Measurements from ENCODE around the gene RINL. TPM values are rescaled to one million over a fixed set of nuclear protein-coding genes. Genes with fewer than 3 reads are reported as not detected.

Gene RINL
- total RNA-seq, 1 experiment from 2014 or later, result 5.7 TPM

DNA sequence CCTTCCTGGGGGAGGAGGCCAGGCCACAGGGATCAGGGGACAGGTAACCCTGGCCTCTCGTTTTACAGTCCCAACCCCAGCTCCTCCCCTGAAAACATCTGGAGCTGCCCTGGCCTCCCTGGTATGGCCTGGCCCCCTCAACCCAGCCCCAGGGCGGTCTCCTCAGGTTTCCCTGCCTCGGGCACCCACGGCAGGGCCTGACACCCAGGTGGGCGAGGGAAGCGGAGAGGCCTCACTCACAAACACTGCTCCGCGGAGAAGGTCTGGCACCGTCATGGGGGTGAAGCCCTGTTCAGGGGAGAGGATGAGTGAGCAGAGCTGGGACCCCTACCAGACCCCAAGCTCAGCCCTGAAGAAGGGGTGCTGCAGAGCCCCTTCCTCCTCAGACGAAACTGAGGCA, 40.5 kb upstream of the RINL start:
- TF ChIP-seq, protein P1, sequence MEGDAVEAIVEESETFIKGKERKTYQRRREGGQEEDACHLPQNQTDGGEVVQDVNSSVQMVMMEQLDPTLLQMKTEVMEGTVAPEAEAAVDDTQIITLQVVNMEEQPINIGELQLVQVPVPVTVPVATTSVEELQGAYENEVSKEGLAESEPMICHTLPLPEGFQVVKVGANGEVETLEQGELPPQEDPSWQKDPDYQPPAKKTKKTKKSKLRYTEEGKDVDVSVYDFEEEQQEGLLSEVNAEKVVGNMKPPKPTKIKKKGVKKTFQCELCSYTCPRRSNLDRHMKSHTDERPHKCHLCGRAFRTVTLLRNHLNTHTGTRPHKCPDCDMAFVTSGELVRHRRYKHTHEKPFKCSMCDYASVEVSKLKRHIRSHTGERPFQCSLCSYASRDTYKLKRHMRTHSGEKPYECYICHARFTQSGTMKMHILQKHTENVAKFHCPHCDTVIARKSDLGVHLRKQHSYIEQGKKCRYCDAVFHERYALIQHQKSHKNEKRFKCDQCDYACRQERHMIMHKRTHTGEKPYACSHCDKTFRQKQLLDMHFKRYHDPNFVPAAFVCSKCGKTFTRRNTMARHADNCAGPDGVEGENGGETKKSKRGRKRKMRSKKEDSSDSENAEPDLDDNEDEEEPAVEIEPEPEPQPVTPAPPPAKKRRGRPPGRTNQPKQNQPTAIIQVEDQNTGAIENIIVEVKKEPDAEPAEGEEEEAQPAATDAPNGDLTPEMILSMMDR (conservative IDR thresholded peaks at IDR 0.05; ENCODE audit: low read depth, low read length), result no peak
- Histone ChIP-seq H3K27ac (ENCODE audit: low read depth, low read length, poor library complexity, severe bottlenecking) (no peak overlapping the region), H3K36me3 (ENCODE audit: insufficient read depth, low read length, poor library complexity, severe bottlenecking) (peaks cover 5% of the 10 kb centered on the region), H3K27me3 (replicated peaks; ENCODE audit: insufficient read depth, low read depth, low read length, poor library complexity) (no peaks in the 10 kb centered on the region), H3K4me1 (ENCODE audit: insufficient read depth, low read length, poor library complexity, severe bottlenecking) (no peaks in the 10 kb centered on the region), H3K9me3 (ENCODE audit: low read depth, low read length, poor library complexity, severe bottlenecking) (no peaks in the 10 kb centered on the region), H3K4me3 (ENCODE audit: low read depth, low read length, poor library complexity, severe bottlenecking) (no peak overlapping the region)
- ChIA-PET CTCF (no interaction called here), POLR2A (ENCODE audit: low non-redundant PET) (no interaction called here)
- no peak for DNase-seq (ENCODE audit: low spot score)
- BruUV-seq (replicated peaks), result no TSS peak
- intact Hi-C loops (cut with micrococcal nuclease; ENCODE audit: unreplicated experiment), result no loop called here

DNA sequence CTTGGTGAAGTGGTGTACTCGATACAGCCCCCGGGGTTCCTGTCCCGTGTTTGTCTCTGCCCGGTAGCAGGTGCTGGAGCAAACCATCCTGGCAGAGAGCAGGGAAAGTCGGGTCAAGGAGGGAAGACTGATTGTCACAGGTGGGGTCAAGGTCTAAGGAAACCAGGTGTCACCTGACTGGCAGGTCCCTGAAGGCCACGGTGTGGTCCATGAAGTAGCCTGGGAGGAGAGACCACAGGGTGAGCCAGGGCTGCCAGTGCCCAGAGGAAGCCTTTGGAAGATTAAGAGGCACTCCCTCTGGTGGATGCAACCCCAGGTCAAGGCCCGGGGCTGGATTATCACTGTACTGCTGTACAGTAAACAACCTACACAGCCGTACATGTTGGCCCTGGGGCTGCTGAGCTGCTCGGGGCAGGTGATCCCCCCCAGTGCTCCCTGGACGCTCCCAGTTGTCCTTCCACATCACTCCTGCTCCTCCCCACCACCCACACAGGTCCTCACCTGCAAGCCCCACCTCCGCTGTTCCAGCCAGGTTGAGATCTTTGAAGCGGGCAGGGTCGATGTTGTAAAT, 39.9 kb upstream of the RINL start:
- CTCF ChIA-PET, result no interaction called here
- no peak overlapping the region for H3K27ac ChIP-seq (ENCODE audit: low read depth, low read length, poor library complexity, severe bottlenecking)

DNA sequence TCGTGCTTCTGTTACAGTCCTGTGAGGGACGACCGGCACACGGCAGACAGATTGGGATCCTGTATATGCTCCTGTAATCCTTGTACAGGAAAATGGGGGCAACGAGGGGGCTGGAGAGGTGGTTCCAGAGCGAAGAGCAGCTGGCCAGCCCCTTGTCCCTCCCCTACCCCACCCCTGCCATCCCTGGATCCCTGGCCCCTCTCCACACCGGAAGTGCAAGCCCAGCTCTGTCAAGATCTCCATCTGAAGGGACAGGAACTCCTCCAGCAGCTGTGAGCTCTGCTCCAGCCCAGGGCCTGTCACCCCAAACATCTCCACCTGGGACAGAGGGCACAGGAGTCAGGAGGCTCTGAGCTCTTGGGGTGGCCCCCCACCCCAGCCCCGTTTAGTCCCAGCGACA, 39.4 kb upstream of the RINL start:
- DNase-seq (ENCODE audit: low spot score), result no peak
- Histone ChIP-seq H3K36me3 (ENCODE audit: insufficient read depth, low read length, poor library complexity, severe bottlenecking) (peaks cover 5% of the 10 kb centered on the region), H3K27me3 (replicated peaks; ENCODE audit: insufficient read depth, low read depth, low read length, poor library complexity) (no peaks in the 10 kb centered on the region), H3K27ac (ENCODE audit: low read depth, low read length, poor library complexity, severe bottlenecking) (no peak overlapping the region), H3K4me1 (ENCODE audit: insufficient read depth, low read length, poor library complexity, severe bottlenecking) (peaks cover 1% of the 10 kb centered on the region), H3K4me3 (ENCODE audit: low read depth, low read length, poor library complexity, severe bottlenecking) (no peak overlapping the region), H3K9me3 (ENCODE audit: low read depth, low read length, poor library complexity, severe bottlenecking) (no peaks in the 10 kb centered on the region)
- intact Hi-C loops (cut with micrococcal nuclease; ENCODE audit: unreplicated experiment), result no loop called here
- BruUV-seq (replicated peaks), result no TSS peak
- ChIA-PET CTCF (no interaction called here), POLR2A (ENCODE audit: low non-redundant PET) (no interaction called here)
- TF ChIP-seq EZH2 (IDR thresholded peaks at IDR 0.05; ENCODE audit: borderline replicate concordance, low read depth, low read length, poor library complexity, severe bottlenecking), result no peak
- TF ChIP-seq, protein P1 (conservative IDR thresholded peaks at IDR 0.05; ENCODE audit: low read depth, low read length), result no peak

More for the DNA sequence above, 39.9 kb upstream of the RINL start:
- Histone ChIP-seq H3K9me3 (ENCODE audit: low read depth, low read length, poor library complexity, severe bottlenecking) (no peaks in the 10 kb centered on the region), H3K36me3 (ENCODE audit: insufficient read depth, low read length, poor library complexity, severe bottlenecking) (peaks cover 5% of the 10 kb centered on the region), H3K27me3 (replicated peaks; ENCODE audit: insufficient read depth, low read depth, low read length, poor library complexity) (no peaks in the 10 kb centered on the region), H3K4me1 (ENCODE audit: insufficient read depth, low read length, poor library complexity, severe bottlenecking) (no peaks in the 10 kb centered on the region), H3K4me3 (ENCODE audit: low read depth, low read length, poor library complexity, severe bottlenecking) (no peak overlapping the region)
- no peak for DNase-seq (ENCODE audit: low spot score)
- POLR2A ChIA-PET (ENCODE audit: low non-redundant PET), result no interaction called here
- BruUV-seq (replicated peaks), result no TSS peak
- TF ChIP-seq, protein P1 (conservative IDR thresholded peaks at IDR 0.05; ENCODE audit: low read depth, low read length), result no peak
- no peak for TF ChIP-seq EZH2 (IDR thresholded peaks at IDR 0.05; ENCODE audit: borderline replicate concordance, low read depth, low read length, poor library complexity, severe bottlenecking)
- intact Hi-C loops (cut with micrococcal nuclease; ENCODE audit: unreplicated experiment), result no loop called here

Measured in A673 (cell line).